Activated naive CD4-positive, alpha-beta T cell treated with anti-CD3 and anti-CD28 coated beads for 36 hours (primary cell): ENCODE results near the gene GNG7. TPM values are rescaled to one million over a fixed set of nuclear protein-coding genes. Genes with fewer than 3 reads are reported as not detected.
A peak's percentile ranks its signal among the peaks of the same experiment; 100 is the strongest.
"Not testable (repeated sequence)": the region's sequence is repeated elsewhere in the genome, so short reads cannot be mapped to it uniquely, and the experiment has no call there.

Experiments
- CTCF ChIA-PET: fragments of 350-600 bp; sonication (Branson Sonifier 250); formaldehyde crosslinking; loops from one replicate; lab custom pipeline; 2021; ENCODE audit warnings: antibody characterized with exemption; lab: Charles Lee
- DNase-seq: peaks from one replicate; pipeline ENCODE4 v3.0.0-alpha.2; 2020
- H3K27ac Mint-ChIP-seq: one replicate; pipeline ENCODE4 v1.8.0; 2021; ENCODE audit warnings: mild to moderate bottlenecking, mixed read lengths
- H3K27me3 Mint-ChIP-seq: one replicate; pipeline ENCODE4 v1.8.0; 2021; ENCODE audit warnings: low read depth, mixed read lengths
- H3K36me3 Mint-ChIP-seq: one replicate; pipeline ENCODE4 v1.8.0; 2021; ENCODE audit warnings: low read depth, mixed read lengths
- H3K4me1 Mint-ChIP-seq: one replicate; pipeline ENCODE4 v1.8.0; 2021; ENCODE audit warnings: low read depth, mixed read lengths
- H3K4me3 Mint-ChIP-seq: one replicate; pipeline ENCODE4 v1.8.0; 2021; ENCODE audit warnings: mild to moderate bottlenecking, moderate library complexity, mixed read lengths
- H3K9me3 Mint-ChIP-seq: one replicate; pipeline ENCODE4 v1.8.0; 2021; ENCODE audit warnings: mixed read lengths
- intact Hi-C: fragments of 100-400 bp; cut with micrococcal nuclease; formaldehyde crosslinking; loops from one replicate; pipeline ENCODE4 v1.15.1; 2023
- total RNA-seq, 2 experiments: library from RNA; stranded (reverse); gene quantifications; one replicate each; pipeline ENCODE4 v1.2.3, GENCODE V29; 2021

Gene GNG7
- total RNA-seq, 2 experiments from 2014 or later: 0.74 to 1.1 TPM

GRCh38 chr19:2578391-2578890, 124.1 kb downstream of the GNG7 start:
- CTCF ChIA-PET: interaction anchor here (1.2 to 1.7 kb wide), 5 partner anchors 8 to 106 kb away, joined by 3 to 10 read pairs (median 7); partner anchors contain the start of gene GADD45B
- H3K36me3 Mint-ChIP-seq: peaks cover 4% of the 10 kb centered on the region
- DNase-seq: no peak

DNA sequence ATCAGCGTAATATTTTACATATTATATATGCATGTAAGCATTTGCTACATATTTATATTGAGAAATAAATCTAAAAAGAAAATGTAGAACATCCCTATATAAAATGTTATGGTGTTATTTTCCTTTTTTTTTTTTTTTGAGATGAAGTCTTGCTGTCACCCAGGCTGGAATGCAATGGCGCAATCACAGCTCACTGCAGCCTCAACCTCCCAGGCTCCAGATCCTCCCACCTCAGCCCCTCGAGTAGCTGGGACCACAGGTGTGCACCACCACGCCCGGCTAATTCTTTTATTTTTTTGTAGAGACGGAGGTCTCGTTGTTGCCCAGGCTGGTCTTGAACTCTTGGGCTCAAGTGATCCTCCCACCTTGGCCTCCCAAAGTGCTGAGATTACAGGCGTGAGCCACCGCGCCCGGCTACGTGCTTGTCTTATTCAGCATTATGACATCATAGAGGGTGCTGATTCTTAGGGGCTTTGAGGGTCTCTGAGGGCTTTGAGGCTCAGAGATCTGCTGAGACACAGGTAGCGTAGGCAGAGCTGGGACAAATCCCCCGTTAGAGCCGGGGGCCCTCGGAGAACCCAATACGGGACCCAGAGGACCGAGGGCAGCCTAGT, 124.7 kb downstream of the GNG7 start:
- CTCF ChIA-PET: interaction anchor here (1.6 to 1.7 kb wide), 3 partner anchors 33 to 104 kb away, joined by 7 to 10 read pairs (median 8); partner anchors contain the start of gene GADD45B

More at GRCh38 chr19:2578391-2578890, 124.1 kb downstream of the GNG7 start:
- Mint-ChIP-seq H3K27me3 (peaks cover 3% of the 10 kb centered on the region), H3K9me3 (peaks cover 12% of the 10 kb centered on the region), H3K27ac (no peak overlapping the region), H3K4me1 (peaks cover 3% of the 10 kb centered on the region), H3K4me3 (peak overlapping the region; percentile 4)
- intact Hi-C loops: loop anchor here (2.0 kb wide), 1 partner anchor 20 kb away; no protein-coding TSS in a partner anchor

DNA sequence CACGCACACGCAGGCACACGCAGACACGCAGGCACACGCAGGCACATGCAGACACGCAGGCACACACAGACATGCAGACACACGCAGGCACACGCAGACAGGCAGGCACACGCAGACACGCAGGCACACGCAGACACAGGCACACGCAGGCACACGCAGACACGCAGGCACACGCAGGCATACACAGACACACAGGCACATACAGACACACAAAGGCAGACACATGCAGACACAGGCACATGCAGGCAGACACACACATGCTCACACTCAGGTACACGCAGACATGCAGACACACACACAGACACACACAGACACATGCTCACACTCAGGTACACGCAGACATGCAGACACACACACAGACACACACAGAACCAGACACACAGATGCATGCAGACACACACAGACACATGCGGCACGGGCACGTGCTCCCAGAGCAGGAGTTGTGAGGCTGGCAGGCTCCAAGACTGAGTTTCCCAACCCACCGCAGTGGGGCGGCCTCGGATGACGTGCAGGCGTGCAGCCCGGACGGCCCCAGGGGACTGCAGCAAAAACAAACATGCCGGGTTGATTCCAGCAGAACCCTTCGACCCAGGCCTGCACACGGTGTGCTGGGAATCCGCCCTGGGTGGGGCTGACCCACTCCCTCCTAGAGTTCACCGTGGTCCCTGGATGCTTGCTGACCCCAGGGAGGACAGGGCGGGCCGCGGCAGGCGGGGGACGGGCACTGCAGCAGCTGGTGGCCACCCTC, 126.6 kb downstream of the GNG7 start:
- Mint-ChIP-seq H3K27ac (no peak overlapping the region), H3K4me3 (no peak overlapping the region), H3K36me3 (no peaks in the 10 kb centered on the region), H3K27me3 (no peaks in the 10 kb centered on the region), H3K9me3 (peaks cover 7% of the 10 kb centered on the region), H3K4me1 (peaks cover 3% of the 10 kb centered on the region)
- CTCF ChIA-PET: interaction anchor here (1.2 kb wide), 1 partner anchor 35 kb away, joined by 3 read pairs; no protein-coding TSS in a partner anchor
- DNase-seq: no peak
- intact Hi-C loops: no loop called here

More for the DNA sequence above, 124.7 kb downstream of the GNG7 start:
- Mint-ChIP-seq H3K27ac (no peak overlapping the region), H3K4me3 (peak overlapping the region; percentile 4), H3K27me3 (peaks cover 3% of the 10 kb centered on the region), H3K9me3 (peaks cover 12% of the 10 kb centered on the region), H3K36me3 (peaks cover 4% of the 10 kb centered on the region), H3K4me1 (peaks cover 3% of the 10 kb centered on the region)
- intact Hi-C loops: loop anchor here (2.0 kb wide), 1 partner anchor 21 kb away; no protein-coding TSS in a partner anchor
- DNase-seq: no peak

GRCh38 chr19:2574971-2575630, 127.4 kb downstream of the GNG7 start:
- H3K4me1 Mint-ChIP-seq: peaks cover 3% of the 10 kb centered on the region
- H3K27ac Mint-ChIP-seq: no peak overlapping the region
- no peak overlapping the region for H3K4me3 Mint-ChIP-seq
- no peaks in the 10 kb centered on the region for H3K27me3 Mint-ChIP-seq
- H3K36me3 Mint-ChIP-seq: no peaks in the 10 kb centered on the region
- CTCF ChIA-PET: no interaction called here
- DNase-seq: no peak
- H3K9me3 Mint-ChIP-seq: peaks cover 8% of the 10 kb centered on the region
- intact Hi-C loops: no loop called here

- H3K9me3 Mint-ChIP-seq: peaks cover 9% of the 10 kb centered on the region
- H3K4me1 Mint-ChIP-seq: peaks cover 3% of the 10 kb centered on the region
- H3K27ac Mint-ChIP-seq: no peak overlapping the region
- H3K36me3 Mint-ChIP-seq: no peaks in the 10 kb centered on the region
- no peak for DNase-seq
- intact Hi-C loops: no loop called here
- no peak overlapping the region for H3K4me3 Mint-ChIP-seq
- H3K27me3 Mint-ChIP-seq: no peaks in the 10 kb centered on the region
- CTCF ChIA-PET: no interaction called here
Observed at GRCh38 chr19:2574478-2574931, 128.0 kb downstream of the GNG7 start.

DNA sequence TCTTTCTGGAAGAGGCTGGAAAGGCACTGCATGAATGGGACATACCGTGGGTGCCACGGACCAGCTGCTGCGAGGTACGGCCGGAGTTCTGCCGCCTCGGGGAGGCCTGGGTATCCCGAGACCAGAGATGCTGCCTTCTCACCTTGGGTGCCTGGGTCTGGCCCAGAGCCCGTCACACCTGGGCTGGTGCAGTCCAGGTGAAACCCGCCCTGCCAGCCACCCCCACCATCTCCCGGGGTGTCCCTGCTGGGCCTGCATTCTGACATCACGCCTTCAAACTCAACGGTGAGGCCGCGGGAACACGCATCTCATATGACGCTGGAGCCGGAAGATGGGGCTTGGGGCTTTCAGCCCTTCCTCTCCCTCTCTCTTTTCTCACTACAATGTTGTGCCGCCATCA, 128.6 kb downstream of the GNG7 start:
- Mint-ChIP-seq H3K9me3 (peaks cover 9% of the 10 kb centered on the region), H3K4me3 (no peak overlapping the region), H3K27me3 (no peaks in the 10 kb centered on the region), H3K27ac (no peak overlapping the region), H3K4me1 (peaks cover 3% of the 10 kb centered on the region), H3K36me3 (no peaks in the 10 kb centered on the region)
- DNase-seq: no peak
- intact Hi-C loops: no loop called here
- CTCF ChIA-PET: no interaction called here

DNA sequence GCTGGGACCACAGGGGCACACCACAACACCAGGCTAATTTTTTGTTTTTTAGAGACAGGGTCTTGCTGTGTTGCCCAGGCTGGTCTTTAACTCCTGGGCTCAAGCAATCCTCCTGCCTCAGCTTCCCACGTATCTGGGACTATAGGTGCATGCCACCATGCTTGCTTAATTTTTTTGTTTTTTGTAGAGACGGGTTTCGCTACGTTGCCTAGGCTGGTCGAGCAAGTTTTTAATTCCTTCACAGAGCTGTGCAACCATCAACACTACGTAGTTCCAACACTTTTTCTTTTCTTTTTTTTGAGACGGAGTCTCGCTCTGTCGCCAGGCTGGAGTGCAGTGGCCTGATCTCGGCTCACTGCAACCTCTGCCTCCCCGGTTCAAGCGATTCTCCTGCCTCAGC, 130.3 kb downstream of the GNG7 start:
- peaks cover 12% of the 10 kb centered on the region for H3K4me1 Mint-ChIP-seq
- DNase-seq, H3K27ac Mint-ChIP-seq, H3K9me3 Mint-ChIP-seq, intact Hi-C loops, CTCF ChIA-PET, H3K27me3 Mint-ChIP-seq, H3K36me3 Mint-ChIP-seq, H3K4me3 Mint-ChIP-seq: not testable (repeated sequence)

- Mint-ChIP-seq H3K4me1 (peaks cover 14% of the 10 kb centered on the region), H3K9me3 (peaks cover 9% of the 10 kb centered on the region), H3K36me3 (no peaks in the 10 kb centered on the region), H3K4me3 (no peak overlapping the region), H3K27ac (peak overlapping the region; percentile 6), H3K27me3 (no peaks in the 10 kb centered on the region)
- CTCF ChIA-PET: interaction anchor here (0.5 to 0.7 kb wide), 2 partner anchors 9 to 43 kb away, joined by 3 read pairs; no protein-coding TSS in a partner anchor
- intact Hi-C loops: no loop called here
- DNase-seq: no peak
Observed at GRCh38 chr19:2569596-2570465, 132.7 kb downstream of the GNG7 start.

DNA sequence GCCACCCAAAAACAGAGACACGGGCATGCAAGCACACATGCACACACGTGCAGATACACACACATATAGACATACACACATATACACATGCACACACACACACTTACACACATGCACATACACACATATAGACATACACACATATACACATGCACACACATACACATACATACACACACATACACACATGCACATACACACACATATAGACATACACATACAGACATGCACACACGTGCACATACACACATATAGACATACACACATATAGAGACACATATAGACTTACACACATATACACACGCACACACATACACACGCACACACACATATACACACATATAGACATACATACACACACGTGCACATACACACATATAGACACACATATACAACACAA, 134.5 kb downstream of the GNG7 start:
- CTCF ChIA-PET: interaction anchor here (0.6 kb wide), 1 partner anchor 64 kb away, joined by 3 read pairs; no protein-coding TSS in a partner anchor
- DNase-seq: no peak
- Mint-ChIP-seq H3K27ac (no peak overlapping the region), H3K4me1 (peaks cover 16% of the 10 kb centered on the region), H3K9me3 (peaks cover 2% of the 10 kb centered on the region), H3K4me3 (no peak overlapping the region), H3K36me3 (no peaks in the 10 kb centered on the region), H3K27me3 (no peaks in the 10 kb centered on the region)
- intact Hi-C loops: no loop called here

- Mint-ChIP-seq H3K27ac (peak overlapping the region; percentile 6), H3K4me3 (no peak overlapping the region), H3K36me3 (no peaks in the 10 kb centered on the region), H3K4me1 (peaks cover 19% of the 10 kb centered on the region), H3K27me3 (no peaks in the 10 kb centered on the region), H3K9me3 (peaks cover 2% of the 10 kb centered on the region)
- DNase-seq: peak; percentile 27
- CTCF ChIA-PET: interaction anchor here (0.6 kb wide), 1 partner anchor 64 kb away, joined by 3 read pairs; no protein-coding TSS in a partner anchor
- intact Hi-C loops: no loop called here
Observed at GRCh38 chr19:2567580-2567979, 134.9 kb downstream of the GNG7 start.

- CTCF ChIA-PET: interaction anchor here (0.6 kb wide), 1 partner anchor 73 kb away, joined by 3 read pairs; no protein-coding TSS in a partner anchor
- not testable (repeated sequence) for H3K9me3 Mint-ChIP-seq, H3K4me3 Mint-ChIP-seq, H3K36me3 Mint-ChIP-seq, DNase-seq, H3K27me3 Mint-ChIP-seq, H3K27ac Mint-ChIP-seq
- peaks cover 38% of the 10 kb centered on the region for H3K4me1 Mint-ChIP-seq
- intact Hi-C loops: loop anchor here (5.0 kb wide), 1 partner anchor 49 kb away; no protein-coding TSS in a partner anchor
Observed at GRCh38 chr19:2563546-2563945, 138.9 kb downstream of the GNG7 start.
